Loucy (cell line): Measurements from ENCODE around the gene MGA.

Experiments
- EZH2phosphoT487 ChIP-seq: fragments of 200-600 bp; IDR thresholded peaks from 2 replicates; pipeline ENCODE4 v1.6.1; 2018; ENCODE audit warnings: antibody characterized with exemption, mild to moderate bottlenecking, moderate library complexity, borderline replicate concordance
- TF ChIP-seq, protein P1 (sequence below): fragments of 200-600 bp; sonication (generic); conservative IDR thresholded peaks from 2 replicates; pipeline ENCODE4 v1.5.1; 2014; ENCODE audit warnings: mild to moderate bottlenecking, antibody characterized with exemption, low read length

DNA sequence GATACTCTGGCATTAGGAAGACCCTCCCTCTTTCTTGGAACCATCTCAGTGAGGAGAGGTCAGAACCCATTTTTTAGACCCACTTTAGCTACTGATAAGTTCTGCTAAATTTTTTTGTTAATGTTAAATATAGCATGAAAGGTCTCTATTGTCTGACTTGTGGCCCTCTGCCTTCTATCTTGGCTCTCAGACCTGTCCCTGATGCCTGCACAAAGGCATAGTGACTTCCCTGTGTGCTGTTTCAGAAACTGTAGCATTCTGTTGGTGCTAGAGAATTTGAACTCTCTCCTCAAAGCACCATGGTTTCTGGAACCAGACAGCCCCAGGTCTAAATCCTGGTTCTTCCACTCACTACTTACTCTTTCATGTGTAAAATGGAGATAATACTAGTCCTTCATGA lies 129.5 kb downstream of the MGA start:
- TF ChIP-seq, protein P1, sequence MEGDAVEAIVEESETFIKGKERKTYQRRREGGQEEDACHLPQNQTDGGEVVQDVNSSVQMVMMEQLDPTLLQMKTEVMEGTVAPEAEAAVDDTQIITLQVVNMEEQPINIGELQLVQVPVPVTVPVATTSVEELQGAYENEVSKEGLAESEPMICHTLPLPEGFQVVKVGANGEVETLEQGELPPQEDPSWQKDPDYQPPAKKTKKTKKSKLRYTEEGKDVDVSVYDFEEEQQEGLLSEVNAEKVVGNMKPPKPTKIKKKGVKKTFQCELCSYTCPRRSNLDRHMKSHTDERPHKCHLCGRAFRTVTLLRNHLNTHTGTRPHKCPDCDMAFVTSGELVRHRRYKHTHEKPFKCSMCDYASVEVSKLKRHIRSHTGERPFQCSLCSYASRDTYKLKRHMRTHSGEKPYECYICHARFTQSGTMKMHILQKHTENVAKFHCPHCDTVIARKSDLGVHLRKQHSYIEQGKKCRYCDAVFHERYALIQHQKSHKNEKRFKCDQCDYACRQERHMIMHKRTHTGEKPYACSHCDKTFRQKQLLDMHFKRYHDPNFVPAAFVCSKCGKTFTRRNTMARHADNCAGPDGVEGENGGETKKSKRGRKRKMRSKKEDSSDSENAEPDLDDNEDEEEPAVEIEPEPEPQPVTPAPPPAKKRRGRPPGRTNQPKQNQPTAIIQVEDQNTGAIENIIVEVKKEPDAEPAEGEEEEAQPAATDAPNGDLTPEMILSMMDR = no peak
- TF ChIP-seq EZH2phosphoT487 = no peak
